Skeletal muscle satellite cell (primary cell): ENCODE results near the gene TLR5.

Source experiments
- H3K27me3 ChIP-seq: 2 replicates; pipeline ENCODE4 v1.7.0; 2013; ENCODE audit warnings: low read length; ENCODE audit not compliant: control insufficient read depth, insufficient read depth
- H3K36me3 ChIP-seq: 2 replicates; pipeline ENCODE4 v1.7.0; 2013; ENCODE audit warnings: mild to moderate bottlenecking, control low read depth, low read length; ENCODE audit not compliant: insufficient read depth
- H3K4me1 ChIP-seq: 2 replicates; pipeline ENCODE4 v1.7.0; 2013; ENCODE audit warnings: low read length; ENCODE audit not compliant: control insufficient read depth, insufficient read depth
- H3K4me2 ChIP-seq: 2 replicates; pipeline ENCODE4 v1.7.0; 2013; ENCODE audit warnings: mild to moderate bottlenecking, low read length
- H3K4me3 ChIP-seq: 2 replicates; pipeline ENCODE4 v1.7.0; 2013; ENCODE audit warnings: low read length
- H3K9ac ChIP-seq: 2 replicates; pipeline ENCODE4 v1.7.0; 2013; ENCODE audit warnings: mild to moderate bottlenecking, low read depth, low read length, moderate library complexity
- H3K9me3 ChIP-seq: replicated peaks from 2 replicates; pipeline ENCODE4 v1.7.0; 2013; ENCODE audit warnings: mild to moderate bottlenecking, control low read depth, low read length

The TLR5 gene

DNA sequence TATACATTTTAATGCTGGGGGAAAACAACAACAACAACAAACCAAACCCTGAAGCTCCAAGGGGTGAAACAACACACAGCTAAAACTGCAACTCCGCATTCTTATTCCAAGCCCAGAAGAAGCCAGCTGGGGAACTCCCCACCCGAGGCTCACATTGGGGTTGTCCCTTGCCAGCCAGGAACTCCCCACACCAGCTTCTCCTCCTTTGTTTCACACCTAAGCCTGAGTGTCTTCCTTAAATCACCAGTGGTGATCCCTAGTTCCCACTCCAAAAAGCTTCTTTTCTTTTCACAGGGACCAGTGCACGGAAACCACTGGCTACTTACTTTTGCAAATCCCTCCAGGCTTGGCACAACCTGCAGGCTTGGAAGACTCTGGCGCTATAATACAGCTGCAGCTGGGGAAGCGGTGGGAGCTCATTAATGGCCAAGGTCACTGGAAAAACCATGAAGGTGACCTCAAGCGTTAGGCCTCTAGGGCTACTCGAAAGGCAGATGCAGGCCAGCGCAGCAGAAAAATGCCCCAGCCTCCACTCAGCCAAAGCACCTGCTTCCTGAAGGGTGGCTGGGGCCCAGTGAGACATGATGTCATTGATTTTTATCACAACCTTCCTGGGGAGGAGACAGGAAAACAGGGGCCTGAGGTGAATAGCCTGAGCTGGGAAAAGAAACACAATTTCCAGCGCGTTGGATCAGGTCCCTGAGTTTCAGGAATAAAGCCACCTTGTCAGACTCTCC is 40.1 kb downstream of the TLR5 start:
- Histone ChIP-seq H3K36me3 (no peaks in the 10 kb centered on the region), H3K4me3 (no peak overlapping the region), H3K9ac (no peak overlapping the region), H3K4me2 (no peak overlapping the region), H3K27me3 (peaks cover 33% of the 10 kb centered on the region), H3K4me1 (no peaks in the 10 kb centered on the region), H3K9me3 (no peaks in the 10 kb centered on the region)

DNA sequence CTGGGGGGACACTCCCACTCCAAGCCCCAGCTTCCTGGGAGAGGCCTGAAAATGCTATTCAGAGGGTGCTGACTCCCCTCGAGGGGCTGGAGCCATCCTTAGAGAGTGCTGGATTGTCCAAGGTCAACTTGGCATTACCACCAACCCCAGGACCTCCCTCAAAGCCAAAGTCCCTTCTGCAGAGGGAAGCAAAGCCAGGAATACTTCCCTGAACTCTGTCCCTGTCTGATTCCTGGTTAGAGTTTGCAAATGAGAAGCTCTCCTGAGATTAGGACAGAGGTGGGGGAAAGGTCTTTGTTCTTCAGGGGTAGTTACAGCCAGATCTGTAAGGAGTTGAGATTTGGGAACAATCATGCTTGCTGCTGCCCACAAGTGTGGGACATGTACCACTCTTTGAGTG is 45.3 kb downstream of the TLR5 start:
- Histone ChIP-seq H3K4me2 (no peak overlapping the region), H3K27me3 (peaks cover 24% of the 10 kb centered on the region), H3K4me3 (no peak overlapping the region), H3K4me1 (no peaks in the 10 kb centered on the region), H3K9me3 (no peaks in the 10 kb centered on the region), H3K36me3 (no peaks in the 10 kb centered on the region), H3K9ac (no peak overlapping the region)

- Histone ChIP-seq H3K27me3 (peaks cover 17% of the 10 kb centered on the region), H3K4me3 (no peak overlapping the region), H3K4me1 (no peaks in the 10 kb centered on the region), H3K9ac (no peak overlapping the region), H3K36me3 (no peaks in the 10 kb centered on the region), H3K9me3 (no peaks in the 10 kb centered on the region), H3K4me2 (no peak overlapping the region)
Observed at GRCh38 chr1:223095870-223096269, 47.2 kb downstream of the TLR5 start.

DNA sequence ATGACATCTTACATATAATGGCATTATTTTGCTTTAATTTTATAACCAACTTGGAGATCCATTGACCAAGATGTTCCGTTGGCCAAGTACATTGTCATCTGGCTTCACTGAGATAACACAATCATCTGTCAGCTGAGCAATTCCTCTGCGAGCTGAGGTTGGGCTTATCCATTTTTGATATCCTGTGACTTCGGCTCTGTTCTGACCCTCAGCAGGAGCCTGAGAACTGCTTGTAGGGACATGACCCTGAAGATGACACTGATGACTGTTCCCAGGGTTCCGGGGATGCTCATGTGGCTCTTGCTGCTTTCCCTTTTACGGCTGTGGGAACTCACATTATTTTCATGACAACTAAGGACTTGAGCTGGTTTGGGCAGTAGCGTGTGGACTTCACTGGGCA is 51.2 kb downstream of the TLR5 start:
- no peak overlapping the region for H3K9ac ChIP-seq
- no peaks in the 10 kb centered on the region for H3K4me1 ChIP-seq
- peaks cover 11% of the 10 kb centered on the region for H3K27me3 ChIP-seq
- no peak overlapping the region for H3K4me2 ChIP-seq
- no peaks in the 10 kb centered on the region for H3K9me3 ChIP-seq
- no peak overlapping the region for H3K4me3 ChIP-seq
- no peaks in the 10 kb centered on the region for H3K36me3 ChIP-seq

GRCh38 chr1:223089250-223089649 is 53.8 kb downstream of the TLR5 start:
- Histone ChIP-seq H3K4me1 (no peaks in the 10 kb centered on the region), H3K4me2 (no peak overlapping the region), H3K9ac (no peak overlapping the region), H3K4me3 (no peak overlapping the region), H3K36me3 (no peaks in the 10 kb centered on the region), H3K27me3 (peaks cover 30% of the 10 kb centered on the region), H3K9me3 (no peaks in the 10 kb centered on the region)

- H3K4me3 ChIP-seq = no peak overlapping the region
- no peaks in the 10 kb centered on the region for H3K9me3 ChIP-seq
- H3K4me1 ChIP-seq = no peaks in the 10 kb centered on the region
- no peak overlapping the region for H3K9ac ChIP-seq
- peaks cover 34% of the 10 kb centered on the region for H3K27me3 ChIP-seq
- H3K4me2 ChIP-seq = no peak overlapping the region
- H3K36me3 ChIP-seq = no peaks in the 10 kb centered on the region
Observed at GRCh38 chr1:223088713-223089240, 54.3 kb downstream of the TLR5 start.

GRCh38 chr1:223087291-223088255 is 55.5 kb downstream of the TLR5 start:
- H3K4me1 ChIP-seq = no peaks in the 10 kb centered on the region
- no peaks in the 10 kb centered on the region for H3K36me3 ChIP-seq
- H3K27me3 ChIP-seq = peaks cover 39% of the 10 kb centered on the region
- no peak overlapping the region for H3K4me2 ChIP-seq
- H3K9ac ChIP-seq = no peak overlapping the region
- H3K9me3 ChIP-seq = no peaks in the 10 kb centered on the region
- no peak overlapping the region for H3K4me3 ChIP-seq

DNA sequence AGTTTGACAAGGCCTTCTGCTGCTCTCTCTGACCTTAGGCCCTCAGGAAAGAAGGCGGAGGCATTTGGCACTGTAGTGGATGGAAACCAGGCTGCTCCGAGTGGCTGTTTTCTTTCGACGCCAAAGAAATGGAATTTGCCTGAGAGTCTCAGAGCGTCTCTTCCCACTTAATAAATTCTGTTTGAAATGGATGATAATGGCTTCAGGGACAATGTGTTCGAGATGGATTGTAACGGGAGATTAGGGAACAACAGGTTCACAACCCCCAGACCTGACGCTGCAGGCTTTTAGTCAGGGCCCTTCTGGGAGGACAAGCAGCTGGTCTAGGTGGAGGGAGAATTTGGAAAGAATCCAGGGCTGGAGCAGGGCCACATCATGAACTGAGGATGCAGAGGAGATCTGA is 58.6 kb downstream of the TLR5 start:
- no peak overlapping the region for H3K4me3 ChIP-seq
- no peaks in the 10 kb centered on the region for H3K36me3 ChIP-seq
- H3K9me3 ChIP-seq = no peaks in the 10 kb centered on the region
- no peak overlapping the region for H3K4me2 ChIP-seq
- no peaks in the 10 kb centered on the region for H3K4me1 ChIP-seq
- peaks cover 48% of the 10 kb centered on the region for H3K27me3 ChIP-seq
- no peak overlapping the region for H3K9ac ChIP-seq

GRCh38 chr1:223083831-223084230 is 59.2 kb downstream of the TLR5 start:
- no peaks in the 10 kb centered on the region for H3K36me3 ChIP-seq
- H3K4me3 ChIP-seq = no peak overlapping the region
- no peak overlapping the region for H3K4me2 ChIP-seq
- H3K9ac ChIP-seq = no peak overlapping the region
- H3K27me3 ChIP-seq = peaks cover 53% of the 10 kb centered on the region
- no peaks in the 10 kb centered on the region for H3K4me1 ChIP-seq
- no peaks in the 10 kb centered on the region for H3K9me3 ChIP-seq

DNA sequence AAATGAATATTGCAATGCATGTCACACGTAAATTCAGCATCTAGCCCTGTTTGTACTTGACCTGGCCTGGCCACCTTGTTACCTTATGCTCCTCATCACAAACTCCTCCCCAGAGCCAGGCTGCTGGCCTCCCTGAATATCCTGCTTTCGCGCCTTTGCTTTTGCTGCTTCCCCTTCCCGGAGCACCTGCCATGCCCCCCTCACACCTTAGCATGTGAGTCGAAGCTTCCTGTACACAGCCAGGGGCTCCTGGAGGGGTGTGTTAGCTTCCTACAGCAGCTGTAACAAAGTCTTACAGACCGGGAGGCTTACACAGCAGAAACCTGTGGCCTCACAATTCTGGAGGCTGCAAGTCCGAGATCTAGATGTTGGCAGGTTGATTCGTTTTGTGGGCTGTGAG is 60.1 kb downstream of the TLR5 start:
- H3K9me3 ChIP-seq = no peaks in the 10 kb centered on the region
- H3K9ac ChIP-seq = no peak overlapping the region
- no peak overlapping the region for H3K4me2 ChIP-seq
- H3K36me3 ChIP-seq = no peaks in the 10 kb centered on the region
- no peaks in the 10 kb centered on the region for H3K4me1 ChIP-seq
- peaks cover 49% of the 10 kb centered on the region for H3K27me3 ChIP-seq
- no peak overlapping the region for H3K4me3 ChIP-seq

- H3K4me2 ChIP-seq = peak overlapping the region; percentile 84
- peak overlapping the region; percentile 55 for H3K9ac ChIP-seq
- H3K27me3 ChIP-seq = peaks cover 62% of the 10 kb centered on the region
- H3K4me1 ChIP-seq = no peaks in the 10 kb centered on the region
- no peaks in the 10 kb centered on the region for H3K36me3 ChIP-seq
- no peaks in the 10 kb centered on the region for H3K9me3 ChIP-seq
- H3K4me3 ChIP-seq = peak overlapping the region; percentile 68
Observed at GRCh38 chr1:223081181-223081994, 61.7 kb downstream of the TLR5 start.
